Right renal cortex interstitium (tissue), 3 donors: ENCODE measurements around the gene AKR1C2. TPM values are rescaled to one million over a fixed set of nuclear protein-coding genes. Genes with fewer than 3 reads are reported as not detected.
"Not testable (repeated sequence)": the region's sequence is repeated elsewhere in the genome, so short reads cannot be mapped to it uniquely, and the experiment has no call there.

Experiments
- DNase-seq, 3 donors: peaks; one replicate each; pipeline ENCODE4 v3.0.0-alpha.2; 2013; ENCODE audit warnings: low read depth in 3 of 3, low spot score in 2 of 3
- polyA plus RNA-seq, 3 donors: library from polyadenylated mRNA; unstranded; fragments of 120-200 nt; gene quantifications; one replicate each; pipeline ENCODE4 v1.2.1, GENCODE V29; 2013; ENCODE audit not compliant: insufficient read length in 3 of 3

Gene AKR1C2
- polyA plus RNA-seq, 3 donors, result 7.9 to 10.2 (median 8.6) TPM

GRCh38 chr10:4991463-4991862 lies 12.2 kb downstream of the AKR1C2 start:
- DNase-seq, result not testable (repeated sequence)

GRCh38 chr10:4990217-4990616 lies 13.4 kb downstream of the AKR1C2 start:
- no peak for DNase-seq

- DNase-seq, result not testable (repeated sequence)
Measured at GRCh38 chr10:4988000-4988641, 15.5 kb downstream of the AKR1C2 start.

- DNase-seq, result no peak
Measured at GRCh38 chr10:4984971-4985594, 18.6 kb downstream of the AKR1C2 start.

GRCh38 chr10:4984223-4984622 lies 19.4 kb downstream of the AKR1C2 start:
- DNase-seq, result no peak

- no peak for DNase-seq
Measured at GRCh38 chr10:4983615-4984216, 19.9 kb downstream of the AKR1C2 start.

- no peak for DNase-seq
Measured at GRCh38 chr10:4982764-4983226, 20.9 kb downstream of the AKR1C2 start.

GRCh38 chr10:4981722-4982471 lies 21.8 kb downstream of the AKR1C2 start:
- peak in 2 of 3 donors; percentile 1 to 25 for DNase-seq

- DNase-seq, result no peak
Measured at GRCh38 chr10:4980793-4981192, 22.9 kb downstream of the AKR1C2 start.

GRCh38 chr10:4978870-4979269 lies 24.8 kb downstream of the AKR1C2 start:
- DNase-seq, result no peak

GRCh38 chr10:4977025-4977424 lies 26.6 kb downstream of the AKR1C2 start:
- no peak for DNase-seq

- DNase-seq, result not testable (repeated sequence)
Measured at GRCh38 chr10:4974400-4974799, 29.3 kb downstream of the AKR1C2 start.

- DNase-seq, result not testable (repeated sequence)
Measured at GRCh38 chr10:4973294-4973693, 30.4 kb downstream of the AKR1C2 start.

- DNase-seq, result not testable (repeated sequence)
Measured at GRCh38 chr10:4972369-4973142, 31.1 kb downstream of the AKR1C2 start.

- DNase-seq, result not testable (repeated sequence)
Measured at GRCh38 chr10:4970362-4970761, 33.3 kb downstream of the AKR1C2 start.

- not testable (repeated sequence) for DNase-seq
Measured at GRCh38 chr10:4969289-4969688, 34.4 kb downstream of the AKR1C2 start.

- DNase-seq, result not testable (repeated sequence)
Measured at GRCh38 chr10:4967189-4967588, 36.5 kb downstream of the AKR1C2 start.

GRCh38 chr10:4965763-4966162 lies 37.9 kb downstream of the AKR1C2 start:
- not testable (repeated sequence) for DNase-seq

GRCh38 chr10:4963815-4964154 lies 39.9 kb downstream of the AKR1C2 start:
- DNase-seq, result not testable (repeated sequence)
